UCSD-AML1 (cell line): ENCODE measurements around the gene DUSP3.
"Not testable (repeated sequence)": the region's sequence is repeated elsewhere in the genome, so short reads cannot be mapped to it uniquely, and the experiment has no call there.

Source experiments
- DNase-seq: peaks from one replicate; lab custom pipeline; 2025; ENCODE audit not compliant: unreplicated experiment; lab: John Stamatoyannopoulos, UW

DUSP3 gene

GRCh38 chr17:43801844-43802243, 23.1 kb upstream of the DUSP3 start:
- DNase-seq: no peak

GRCh38 chr17:43800736-43801135, 22.0 kb upstream of the DUSP3 start:
- no peak for DNase-seq

- no peak for DNase-seq
Observed at GRCh38 chr17:43799047-43799446, 20.3 kb upstream of the DUSP3 start.

GRCh38 chr17:43798024-43798423, 19.2 kb upstream of the DUSP3 start:
- not testable (repeated sequence) for DNase-seq

- not testable (repeated sequence) for DNase-seq
Observed at GRCh38 chr17:43792668-43793067, 13.9 kb upstream of the DUSP3 start.

DNA sequence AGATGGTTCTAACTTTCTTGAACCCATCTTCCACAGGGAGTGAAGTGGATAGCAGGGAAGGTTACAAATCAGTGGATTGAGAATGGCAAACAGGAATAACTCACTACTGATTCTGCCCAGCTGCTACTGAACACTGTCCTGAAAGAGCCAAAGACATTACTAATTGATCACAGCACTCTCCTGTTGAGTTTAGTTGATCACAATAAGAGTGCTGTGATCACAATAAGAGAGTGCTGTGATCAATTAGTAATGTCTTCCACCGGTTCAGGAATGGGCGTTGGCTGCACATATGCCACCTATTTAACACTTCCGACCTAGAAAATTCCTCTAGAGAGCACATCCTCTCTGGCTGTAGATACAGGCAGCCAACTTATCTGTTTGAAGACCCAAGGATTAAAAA, 12.8 kb upstream of the DUSP3 start:
- no peak for DNase-seq

- peak; percentile 35 for DNase-seq
Observed at GRCh38 chr17:43790311-43790940, 11.6 kb upstream of the DUSP3 start.

DNA sequence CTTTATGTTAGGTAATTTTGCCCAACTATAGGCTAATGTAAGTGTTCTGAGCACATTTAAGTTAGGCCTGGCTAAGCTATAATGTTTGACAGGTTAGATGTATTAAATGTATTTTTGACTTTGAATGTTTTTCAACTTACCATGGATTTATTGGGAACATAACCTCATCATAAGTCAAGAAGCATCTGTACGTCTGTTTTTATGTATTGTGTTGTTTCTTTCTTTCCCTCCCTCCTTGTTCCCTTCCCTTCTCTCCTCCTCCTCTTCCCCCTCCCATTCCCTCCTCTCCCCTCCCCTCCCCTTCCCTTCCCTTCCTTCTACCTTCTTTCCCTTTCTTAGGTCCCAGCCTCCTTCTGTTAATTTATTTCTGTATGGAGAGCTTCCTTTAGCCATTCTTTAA, 10.7 kb upstream of the DUSP3 start:
- no peak for DNase-seq

- no peak for DNase-seq
Observed at GRCh38 chr17:43788540-43788939, 9.8 kb upstream of the DUSP3 start.

DNA sequence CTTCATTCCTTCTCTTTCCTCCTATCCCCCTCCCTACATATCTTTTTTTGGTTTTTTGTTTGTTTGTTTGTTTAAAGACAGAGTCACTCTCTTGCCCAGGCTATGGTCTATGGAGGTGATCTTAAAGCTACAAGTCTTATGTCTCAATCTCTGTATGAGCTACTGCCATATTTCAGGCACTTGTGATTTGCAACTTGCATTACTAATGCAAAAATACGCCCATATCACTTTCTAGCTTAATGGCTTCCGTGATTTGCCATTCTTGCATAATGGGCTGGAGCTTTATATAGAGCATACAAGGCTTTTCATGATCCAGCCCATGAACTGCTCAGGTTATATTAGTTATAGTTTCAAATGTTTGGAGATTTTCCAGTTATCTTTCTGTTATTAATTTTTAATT, 9.0 kb upstream of the DUSP3 start:
- no peak for DNase-seq

- DNase-seq: no peak
Observed at GRCh38 chr17:43784628-43785101, 5.9 kb upstream of the DUSP3 start.

- no peak for DNase-seq
Observed at GRCh38 chr17:43784068-43784467, 5.3 kb upstream of the DUSP3 start.

DNA sequence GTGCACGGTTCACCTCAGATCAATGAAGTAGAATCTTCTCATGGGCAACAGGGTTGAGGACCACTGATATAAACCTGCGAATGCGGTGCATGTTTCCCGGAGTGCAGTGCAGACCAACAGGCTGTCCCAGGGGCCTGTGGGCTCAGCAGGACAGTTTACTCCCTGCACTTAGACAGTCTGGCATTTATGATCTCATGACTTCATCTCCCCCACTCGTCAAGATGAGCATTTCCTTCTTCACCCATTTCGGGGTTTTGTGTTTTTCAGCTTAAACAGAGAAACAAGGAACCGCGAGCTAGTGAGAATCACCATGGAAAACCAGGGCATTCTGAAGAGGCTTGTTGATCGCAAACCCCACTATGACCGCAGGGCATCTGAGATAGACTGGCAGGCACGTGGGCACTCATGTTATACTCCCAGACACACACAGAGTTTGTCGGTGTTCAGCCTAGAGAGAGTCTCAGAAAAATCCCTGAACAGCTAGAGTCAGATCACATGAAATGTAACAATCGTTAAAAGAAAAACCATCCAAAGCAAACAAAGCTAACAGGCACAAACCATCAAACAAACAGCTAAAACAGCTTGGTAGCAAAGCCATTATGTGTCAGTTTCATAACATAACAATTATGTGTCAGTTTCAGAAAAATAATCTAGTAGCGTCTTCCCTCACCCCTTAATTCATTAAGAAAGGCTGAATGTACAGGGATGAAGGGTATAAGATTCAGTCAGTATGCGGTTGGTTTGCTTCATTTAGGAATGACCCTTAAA, 4.3 kb upstream of the DUSP3 start:
- DNase-seq: no peak

DNA sequence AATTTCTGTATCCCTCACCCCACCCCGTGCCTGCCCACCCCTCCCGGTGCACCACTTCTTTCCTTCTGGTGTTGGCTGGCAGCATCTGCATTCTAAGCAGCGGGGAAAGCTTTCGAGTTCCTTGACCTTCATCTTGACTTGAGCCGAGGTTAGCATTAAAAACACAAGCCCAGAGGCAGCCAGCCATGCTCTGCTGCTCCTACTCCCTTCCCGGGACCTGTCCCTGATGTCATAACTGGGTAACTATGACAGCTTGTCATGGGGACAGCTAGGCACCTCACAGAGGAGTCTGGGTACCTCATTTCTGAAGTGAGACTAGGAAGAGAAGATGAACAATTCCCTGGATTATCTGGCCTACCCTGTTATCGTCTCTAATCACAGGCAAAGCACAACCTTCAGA, 1.4 kb upstream of the DUSP3 start, which contains the start of gene CFAP97D1:
TSS of gene CFAP97D1 (plus strand) at position 301 of the 400 bp plus-strand sequence. CDS start at position 329, 28 bp downstream.
- DNase-seq: no peak

GRCh38 chr17:43779145-43780125, 658 bp upstream of the DUSP3 start:
- peak; percentile 83 for DNase-seq

GRCh38 chr17:43774304-43775250, 4.2 kb downstream of the DUSP3 start:
- no peak for DNase-seq

- DNase-seq: peak; percentile 89
Observed at GRCh38 chr17:43772877-43773648, 5.7 kb downstream of the DUSP3 start.

DNA sequence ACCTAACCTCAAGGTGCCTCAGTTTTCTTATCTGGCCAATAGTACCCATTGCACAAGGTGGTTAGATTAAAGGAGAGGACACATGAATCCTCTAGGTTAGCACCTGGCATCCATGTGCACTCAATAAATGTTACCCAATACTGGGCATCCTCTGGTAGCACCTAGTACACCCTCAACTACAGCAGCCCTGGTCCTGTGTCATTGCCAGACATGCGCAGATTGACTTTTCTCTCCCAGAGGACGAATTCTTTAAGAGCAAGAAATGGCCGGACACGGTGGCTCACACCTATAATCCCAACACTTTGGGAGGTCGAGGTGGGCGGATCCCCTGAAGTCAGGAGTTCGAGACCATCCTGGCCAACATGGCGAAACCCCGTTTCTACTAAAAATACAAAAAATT, 7.3 kb downstream of the DUSP3 start:
- DNase-seq: no peak

GRCh38 chr17:43770957-43771356, 7.8 kb downstream of the DUSP3 start:
- DNase-seq: no peak
